Smooth muscle cell (in vitro differentiated cells): ENCODE results near the gene DNAJC18. TPM values are rescaled to one million over a fixed set of nuclear protein-coding genes. Genes with fewer than 3 reads are reported as not detected.
"Not testable (repeated sequence)": the region's sequence is repeated elsewhere in the genome, so short reads cannot be mapped to it uniquely, and the experiment has no call there.

Experiments used
- DNase-seq: peaks from one replicate; lab custom pipeline; 2025; ENCODE audit not compliant: unreplicated experiment; lab: John Stamatoyannopoulos, UW
- H2AFZ ChIP-seq: fragments of 200-600 bp; sonication (generic); 2 replicates; pipeline ENCODE4 v1.6.0; 2016; ENCODE audit warnings: antibody characterized with exemption, low read depth, mild to moderate bottlenecking
- H3F3A ChIP-seq: fragments of 200-600 bp; sonication (generic); 2 replicates; pipeline ENCODE4 v1.6.0; 2017; ENCODE audit warnings: antibody characterized with exemption, low read depth
- H3K27ac ChIP-seq: fragments of 200-600 bp; sonication (generic); 2 replicates; pipeline ENCODE4 v1.5.1; 2016; ENCODE audit warnings: low read depth, mild to moderate bottlenecking
- H3K27me3 ChIP-seq: fragments of 200-600 bp; sonication (generic); 2 replicates; pipeline ENCODE4 v1.6.1; 2016; ENCODE audit warnings: low read depth, mild to moderate bottlenecking
- H3K36me3 ChIP-seq: fragments of 200-600 bp; sonication (generic); 2 replicates; pipeline ENCODE4 v1.5.1; 2016; ENCODE audit warnings: low read depth
- H3K4me1 ChIP-seq: fragments of 200-600 bp; sonication (generic); 2 replicates; pipeline ENCODE4 v1.5.1; 2016; ENCODE audit warnings: low read depth
- H3K4me2 ChIP-seq: fragments of 200-600 bp; sonication (generic); 2 replicates; pipeline ENCODE4 v1.6.0; 2016; ENCODE audit warnings: mild to moderate bottlenecking
- H3K4me3 ChIP-seq: fragments of 200-600 bp; sonication (generic); 2 replicates; pipeline ENCODE4 v1.5.1; 2016; ENCODE audit warnings: mild to moderate bottlenecking
- H3K79me2 ChIP-seq: fragments of 200-600 bp; sonication (generic); 2 replicates; pipeline ENCODE4 v1.6.0; 2016; ENCODE audit warnings: low read depth, mild to moderate bottlenecking
- H3K9ac ChIP-seq: fragments of 200-600 bp; sonication (generic); 2 replicates; pipeline ENCODE4 v1.6.0; 2016; ENCODE audit warnings: low read depth
- H3K9me3 ChIP-seq: fragments of 200-600 bp; sonication (generic); replicated peaks from 2 replicates; pipeline ENCODE4 v1.5.1; 2016; ENCODE audit warnings: low read depth
- H4K20me1 ChIP-seq: fragments of 200-600 bp; sonication (generic); 2 replicates; pipeline ENCODE4 v1.6.0; 2016; ENCODE audit warnings: low read depth
- WGBS: methylation state at CpG from one replicate; pipeline ENCODE4 v1.1.7; 2016; ENCODE audit warnings: low lambda C conversion rate; 5-methylcytosine and 5-hydroxymethylcytosine counted together
- polyA plus RNA-seq: library from polyadenylated mRNA; unstranded; fragments of >200 nt; fragmentation: Nextera tagmentation; extraction: Ambion mirVana; gene quantifications from 2 replicates; pipeline ENCODE4 v1.2.1, GENCODE V29; 2016
- total RNA-seq: library from RNA; depleted of rRNA; stranded (reverse); fragments of >200 nt; gene quantifications from 2 replicates; pipeline ENCODE4 v1.2.3, GENCODE V29; 2014
- TF ChIP-seq, protein P1 (sequence below): fragments of 200-600 bp; sonication (generic); IDR thresholded peaks from 2 replicates; pipeline ENCODE4 v1.5.1; 2017; ENCODE audit warnings: borderline replicate concordance, mild to moderate bottlenecking, antibody characterized with exemption; ENCODE audit not compliant: insufficient read depth, poor library complexity, severe bottlenecking

The DNAJC18 gene
- total and polyA plus RNA-seq, 2 experiments from 2014 or later = 9.6 to 16.9 TPM

GRCh38 chr5:139410993-139411828 lies 28.1 kb downstream of the DNAJC18 start:
- Histone ChIP-seq H3K36me3 (no peaks in the 10 kb centered on the region), H2AFZ (no peak overlapping the region), H3K79me2 (no peaks in the 10 kb centered on the region), H3K9me3 (no peaks in the 10 kb centered on the region), H3K4me2 (no peak overlapping the region), H3F3A (no peaks in the 10 kb centered on the region), H3K27ac (peak overlapping the region; percentile 51), H3K27me3 (no peaks in the 10 kb centered on the region), H3K4me3 (no peak overlapping the region), H4K20me1 (no peaks in the 10 kb centered on the region), H3K9ac (no peak overlapping the region), H3K4me1 (no peaks in the 10 kb centered on the region)
- WGBS = 62% methylated on average over 17 of the region's 17 CpGs
- DNase-seq = no peak
- TF ChIP-seq, protein P1, sequence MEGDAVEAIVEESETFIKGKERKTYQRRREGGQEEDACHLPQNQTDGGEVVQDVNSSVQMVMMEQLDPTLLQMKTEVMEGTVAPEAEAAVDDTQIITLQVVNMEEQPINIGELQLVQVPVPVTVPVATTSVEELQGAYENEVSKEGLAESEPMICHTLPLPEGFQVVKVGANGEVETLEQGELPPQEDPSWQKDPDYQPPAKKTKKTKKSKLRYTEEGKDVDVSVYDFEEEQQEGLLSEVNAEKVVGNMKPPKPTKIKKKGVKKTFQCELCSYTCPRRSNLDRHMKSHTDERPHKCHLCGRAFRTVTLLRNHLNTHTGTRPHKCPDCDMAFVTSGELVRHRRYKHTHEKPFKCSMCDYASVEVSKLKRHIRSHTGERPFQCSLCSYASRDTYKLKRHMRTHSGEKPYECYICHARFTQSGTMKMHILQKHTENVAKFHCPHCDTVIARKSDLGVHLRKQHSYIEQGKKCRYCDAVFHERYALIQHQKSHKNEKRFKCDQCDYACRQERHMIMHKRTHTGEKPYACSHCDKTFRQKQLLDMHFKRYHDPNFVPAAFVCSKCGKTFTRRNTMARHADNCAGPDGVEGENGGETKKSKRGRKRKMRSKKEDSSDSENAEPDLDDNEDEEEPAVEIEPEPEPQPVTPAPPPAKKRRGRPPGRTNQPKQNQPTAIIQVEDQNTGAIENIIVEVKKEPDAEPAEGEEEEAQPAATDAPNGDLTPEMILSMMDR = no peak

GRCh38 chr5:139410121-139410992 lies 29.0 kb downstream of the DNAJC18 start:
- no peak overlapping the region for H2AFZ ChIP-seq
- TF ChIP-seq, protein P1 = no peak
- H3K79me2 ChIP-seq = no peaks in the 10 kb centered on the region
- H3K4me2 ChIP-seq = no peak overlapping the region
- no peaks in the 10 kb centered on the region for H3K9me3 ChIP-seq
- no peak for DNase-seq
- H3K4me3 ChIP-seq = no peak overlapping the region
- peak overlapping the region; percentile 51 for H3K27ac ChIP-seq
- no peaks in the 10 kb centered on the region for H4K20me1 ChIP-seq
- WGBS = 71% methylated on average over 6 of the region's 6 CpGs
- no peaks in the 10 kb centered on the region for H3F3A ChIP-seq
- no peak overlapping the region for H3K9ac ChIP-seq
- no peaks in the 10 kb centered on the region for H3K27me3 ChIP-seq
- H3K36me3 ChIP-seq = no peaks in the 10 kb centered on the region
- H3K4me1 ChIP-seq = no peaks in the 10 kb centered on the region

- not testable (repeated sequence) for H3K4me1 ChIP-seq, H3K36me3 ChIP-seq, H2AFZ ChIP-seq, H3K79me2 ChIP-seq, H3K27ac ChIP-seq, DNase-seq, H3K4me2 ChIP-seq, H3K9me3 ChIP-seq, H3K27me3 ChIP-seq, H3F3A ChIP-seq, H3K9ac ChIP-seq, H3K4me3 ChIP-seq, H4K20me1 ChIP-seq
- WGBS = 87% methylated on average over 5 of the region's 5 CpGs
Measured at GRCh38 chr5:139409116-139409515, 30.2 kb downstream of the DNAJC18 start.

DNA sequence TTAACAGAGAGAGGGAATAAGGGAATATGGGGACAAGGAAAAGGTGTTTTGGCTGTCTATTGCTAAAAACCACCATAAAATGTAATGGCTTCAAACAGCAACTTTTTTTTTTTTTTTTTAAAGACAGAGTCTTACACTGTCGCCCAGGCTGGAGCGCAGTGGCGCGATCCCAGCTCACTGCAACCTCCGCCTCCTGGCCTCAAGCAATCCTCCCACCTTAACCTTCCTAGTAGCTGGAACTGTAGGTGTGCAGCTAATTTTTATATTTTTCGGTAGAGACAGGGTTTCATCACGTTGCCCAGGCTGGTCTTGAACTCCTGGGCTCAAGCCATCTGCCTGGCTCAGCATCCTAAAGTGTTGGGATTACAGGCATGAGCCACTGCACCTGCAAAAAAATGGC lies 31.1 kb downstream of the DNAJC18 start:
- no peak overlapping the region for H3K4me2 ChIP-seq
- no peak overlapping the region for H3K4me3 ChIP-seq
- no peaks in the 10 kb centered on the region for H3K36me3 ChIP-seq
- H3F3A ChIP-seq = peaks cover 3% of the 10 kb centered on the region
- no peaks in the 10 kb centered on the region for H3K27me3 ChIP-seq
- H2AFZ ChIP-seq = no peak overlapping the region
- no peaks in the 10 kb centered on the region for H3K79me2 ChIP-seq
- no peak overlapping the region for H3K9ac ChIP-seq
- H4K20me1 ChIP-seq = no peaks in the 10 kb centered on the region
- peaks cover 8% of the 10 kb centered on the region for H3K4me1 ChIP-seq
- TF ChIP-seq, protein P1 = no peak
- no peak overlapping the region for H3K27ac ChIP-seq
- WGBS = 97% methylated on average over 7 of the region's 7 CpGs
- no peak for DNase-seq
- H3K9me3 ChIP-seq = no peaks in the 10 kb centered on the region
